Amniotic stem cell (primary cell): ENCODE data around the gene CDK5RAP2.

Experiments used
- DNase-seq: peaks from one replicate; lab custom pipeline; 2025; lab: John Stamatoyannopoulos, UW

The CDK5RAP2 gene

DNA sequence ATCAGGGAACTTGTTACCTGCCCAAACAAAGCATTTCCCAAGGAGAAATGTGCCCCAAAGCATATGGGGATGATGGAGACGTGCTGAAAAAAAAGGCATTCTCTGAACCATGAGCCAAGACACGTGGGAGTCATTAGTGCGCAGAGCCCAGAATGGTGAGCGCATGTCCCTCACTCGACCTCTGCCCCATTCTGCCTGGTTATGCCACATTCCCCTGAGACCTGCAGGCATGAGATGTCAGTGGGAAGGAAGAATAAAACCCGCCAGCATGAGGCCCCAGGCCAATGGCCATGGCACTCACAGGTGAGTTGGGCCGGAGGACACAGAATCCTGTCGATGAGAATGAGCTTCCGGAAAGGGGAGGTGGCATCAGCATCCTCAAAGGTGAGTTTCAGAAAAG, 228.9 kb downstream of the CDK5RAP2 start:
- DNase-seq, result no peak

DNA sequence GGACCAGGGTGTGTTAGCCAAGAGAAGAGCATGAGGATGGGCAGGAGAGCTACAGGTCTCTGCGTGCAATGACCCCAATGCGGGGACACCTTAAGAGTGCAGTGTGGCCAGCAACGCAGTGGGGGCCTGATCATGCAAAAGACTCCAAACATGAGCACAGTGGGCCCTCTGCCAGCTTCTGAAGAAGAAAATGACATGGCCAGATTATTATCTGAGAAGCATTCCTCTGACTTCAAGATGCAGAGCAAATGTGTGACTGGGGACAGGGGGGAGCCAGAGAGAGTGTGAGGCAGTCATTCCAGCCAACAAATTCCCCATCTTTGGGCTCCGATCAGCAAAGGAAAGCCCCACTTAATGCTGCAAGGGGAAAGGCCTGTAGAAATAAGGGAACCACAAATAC, 229.4 kb downstream of the CDK5RAP2 start:
- no peak for DNase-seq

DNA sequence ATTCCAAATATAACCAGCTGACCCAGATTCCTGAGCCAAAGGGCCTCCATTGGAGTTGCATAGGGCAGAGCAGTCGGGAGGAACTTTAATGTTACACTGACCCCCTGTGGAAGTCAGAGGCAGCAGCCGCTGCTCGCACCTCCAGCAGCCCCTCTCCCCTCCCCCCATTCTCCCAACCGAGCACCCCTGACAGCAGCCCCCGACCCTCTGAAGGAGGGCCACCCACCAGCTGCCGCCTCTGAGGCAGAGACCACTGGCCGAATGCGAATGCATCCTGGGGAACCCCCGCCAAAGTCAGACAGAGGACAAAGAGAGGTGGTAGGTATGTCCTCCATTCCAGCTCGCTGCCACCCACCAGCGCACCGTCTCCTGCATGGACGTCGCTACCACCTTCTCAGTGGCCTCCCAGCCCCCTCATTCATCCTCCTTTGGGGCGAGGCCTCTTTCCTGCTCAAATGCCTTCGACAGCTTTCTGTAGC, 231.0 kb downstream of the CDK5RAP2 start:
- peak; percentile 19 for DNase-seq

DNA sequence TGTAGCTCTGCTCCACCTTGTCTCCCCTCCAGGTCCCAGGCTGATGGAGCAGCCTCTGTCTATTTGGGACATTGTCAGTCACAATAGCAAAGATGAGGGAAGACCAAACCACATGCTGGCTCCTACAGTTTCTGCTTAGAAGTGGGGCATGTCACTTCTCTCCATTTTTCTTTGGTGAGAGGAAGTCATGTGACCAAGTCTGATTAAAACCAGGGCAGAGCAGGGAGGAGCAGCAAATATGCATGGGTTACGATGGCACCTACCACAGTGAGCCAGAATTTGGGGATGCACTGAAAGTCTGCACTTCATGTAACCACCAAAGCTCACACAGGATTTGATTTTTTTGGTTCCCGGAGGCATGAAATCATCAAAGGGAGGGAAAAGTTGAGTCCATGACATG, 234.6 kb downstream of the CDK5RAP2 start:
- DNase-seq, result no peak

DNA sequence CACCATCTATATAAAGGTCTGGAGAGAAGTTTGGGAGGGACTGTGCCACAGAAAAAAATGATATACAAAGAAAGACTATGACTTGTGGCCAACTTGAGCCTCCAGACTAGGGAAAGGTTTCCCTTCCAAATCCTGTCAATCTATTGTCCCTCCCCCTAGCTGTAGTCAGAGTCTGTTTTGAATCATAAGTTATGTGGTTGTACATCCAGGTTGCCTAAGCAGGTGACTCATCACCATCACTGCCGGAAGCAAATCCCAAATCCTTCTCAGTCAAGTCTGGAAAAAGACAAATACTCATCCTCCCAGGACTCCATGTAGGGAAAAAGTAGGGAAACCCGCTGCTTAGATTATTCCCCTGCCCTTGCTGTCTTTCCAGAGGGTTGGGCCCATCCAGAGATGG, 235.7 kb downstream of the CDK5RAP2 start:
- peak; percentile 4 for DNase-seq

DNA sequence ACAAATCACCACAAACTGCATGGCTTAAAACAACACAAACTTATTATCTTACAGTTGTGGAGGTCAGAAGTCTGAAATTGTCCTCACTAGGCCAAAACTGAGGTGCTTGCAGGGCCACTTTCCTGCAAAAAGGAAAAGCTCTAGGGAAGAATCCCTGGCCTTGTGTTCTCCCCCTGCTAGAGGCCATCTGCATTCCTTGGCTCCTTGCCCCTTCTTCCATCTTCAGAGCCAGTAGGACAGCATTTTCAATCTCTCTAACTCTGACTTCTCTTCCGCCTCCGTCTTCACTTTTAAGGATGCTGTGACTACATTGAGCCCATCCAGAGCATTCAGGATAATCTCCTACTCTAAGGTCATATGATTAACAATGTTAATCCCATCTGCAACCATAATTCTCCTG, 236.6 kb downstream of the CDK5RAP2 start:
- no peak for DNase-seq
